GM12878 (cell line): ENCODE measurements around the gene ZSCAN5C. TPM values are rescaled to one million over a fixed set of nuclear protein-coding genes. Genes with fewer than 3 reads are reported as not detected.
"Not testable (repeated sequence)": the region's sequence is repeated elsewhere in the genome, so short reads cannot be mapped to it uniquely, and the experiment has no call there.

Source experiments
- ATAC-seq: fragments of 200-7000 bp; cut with Tn5 transposase; 3 replicates; pipeline ENCODE4 v1.9.1; 2020; ENCODE audit warnings: mild to moderate bottlenecking, moderate library complexity
- BruUV-seq: library from RNA; stranded (reverse); fragments of 400-500 nt; replicated peaks from 2 replicates; lab custom pipeline; 2021; lab: Mats Ljungman, UMichigan
- CTCF ChIA-PET: fragments of 300-600 bp; sonication (Branson Sonifier 250); formaldehyde crosslinking; extraction: SDS; loops from one replicate; lab custom pipeline; 2021; ENCODE audit warnings: inconsistent platforms; lab: Yijun Ruan, JAX
- POLR2A ChIA-PET: fragments of 350-600 bp; formaldehyde crosslinking; extraction: SDS; loops from one replicate; lab custom pipeline; 2021; ENCODE audit warnings: inconsistent platforms; lab: Charles Lee
- RAD21 ChIA-PET: fragments of 300-600 bp; sonication (Branson Sonifier 250); formaldehyde crosslinking; loops from one replicate; lab custom pipeline; 2023; ENCODE audit warnings: antibody characterized with exemption; ENCODE audit not compliant: unreplicated experiment; lab: Charles Lee
- SMC1A ChIA-PET: fragments of 300-600 bp; sonication (Branson Sonifier 250); formaldehyde crosslinking; loops from one replicate; lab custom pipeline; 2023; ENCODE audit not compliant: unreplicated experiment, uncharacterized antibody; lab: Charles Lee
- DNase-seq: peaks from one replicate; pipeline ENCODE4 v3.0.0-alpha.2; 2011; ENCODE audit warnings: low read depth, low spot score
- FAIRE-seq: peaks from 3 replicates; lab custom pipeline; 2011; peaks lifted over from hg19 to GRCh38; lab: Jason Lieb, UNC
- H2AFZ ChIP-seq: 2 replicates; pipeline ENCODE4 v1.6.0; 2011; ENCODE audit warnings: low read depth, low read length, control low read depth; ENCODE audit not compliant: control insufficient read depth
- H3K27ac ChIP-seq: 2 replicates; pipeline ENCODE4 v1.5.1; 2011; ENCODE audit warnings: control low read depth; ENCODE audit not compliant: control insufficient read depth, insufficient read depth
- H3K27me3 ChIP-seq, 2 experiments: replicated peaks in 1 of 2; 2 replicates each; pipeline versions ENCODE4 v1.6.0 to v1.6.1; 2011; ENCODE audit warnings: low read length in 1 of 2; ENCODE audit not compliant: control insufficient read depth in 2 of 2, insufficient read depth in 2 of 2
- H3K36me3 ChIP-seq, 2 experiments: 2 replicates each; pipeline ENCODE4 v1.5.1; 2011; ENCODE audit warnings: low read length in 1 of 2; ENCODE audit not compliant: control insufficient read depth in 2 of 2, insufficient read depth in 2 of 2
- H3K4me1 ChIP-seq: 2 replicates; pipeline ENCODE4 v1.6.1; 2011; ENCODE audit warnings: mild to moderate bottlenecking, low read length, moderate library complexity, mixed read lengths; ENCODE audit not compliant: control insufficient read depth, insufficient read depth
- H3K4me2 ChIP-seq: 2 replicates; pipeline ENCODE4 v1.6.0; 2011; ENCODE audit warnings: control low read depth; ENCODE audit not compliant: control insufficient read depth, insufficient read depth
- H3K4me3 ChIP-seq: fragments of 200-600 bp; sonication (generic); 2 replicates; pipeline ENCODE4 v1.5.1; 2016
- H3K79me2 ChIP-seq: 2 replicates; pipeline ENCODE4 v1.6.0; 2011; ENCODE audit warnings: low read length; ENCODE audit not compliant: control insufficient read depth, insufficient read depth
- H3K9ac ChIP-seq: 2 replicates; pipeline ENCODE4 v1.8.0; 2011; ENCODE audit warnings: low read length, control low read depth, mixed read lengths; ENCODE audit not compliant: control insufficient read depth, insufficient read depth
- H3K9me3 ChIP-seq: replicated peaks from 3 replicates; pipeline ENCODE4 v1.5.1; 2011; ENCODE audit warnings: mild to moderate bottlenecking, low read length; ENCODE audit not compliant: control insufficient read depth, insufficient read depth
- H4K20me1 ChIP-seq: 2 replicates; pipeline ENCODE4 v1.6.0; 2011; ENCODE audit not compliant: control insufficient read depth, insufficient read depth
- CBX5 ChIP-seq: sonication (generic); IDR thresholded peaks from 2 replicates; pipeline ENCODE4 v1.6.1; 2016; ENCODE audit warnings: low read depth, moderate library complexity, mild to moderate bottlenecking, inconsistent platforms
- CREB1 ChIP-seq: IDR thresholded peaks from 2 replicates; pipeline ENCODE4 v1.6.1; 2012; ENCODE audit warnings: low read depth, mild to moderate bottlenecking, inconsistent platforms
- ETV6 ChIP-seq, 2 experiments: fragments of 450-650 bp in 1 of 2; IDR thresholded peaks in 1 of 2; conservative IDR thresholded peaks in 1 of 2; 2 replicates each; pipeline ENCODE4 v1.6.1; 2014; ENCODE audit warnings: antibody characterized with exemption in 1 of 2, borderline replicate concordance in 1 of 2, low read depth in 1 of 2, mild to moderate bottlenecking in 1 of 2, moderate library complexity in 1 of 2
- FOXM1 ChIP-seq: IDR thresholded peaks from 2 replicates; pipeline ENCODE4 v1.6.1; 2012; ENCODE audit warnings: low read depth, mild to moderate bottlenecking, inconsistent platforms, low read length, moderate library complexity
- RAD21 ChIP-seq: IDR thresholded peaks from 2 replicates; pipeline ENCODE4 v1.6.1; 2011; ENCODE audit warnings: mild to moderate bottlenecking, low read depth, low read length, moderate library complexity; ENCODE audit not compliant: insufficient read depth
- SIX5 ChIP-seq: IDR thresholded peaks from 2 replicates; pipeline ENCODE4 v1.6.1; 2011; ENCODE audit warnings: mild to moderate bottlenecking, low read depth, low read length, moderate library complexity; ENCODE audit not compliant: severe bottlenecking
- SMC3 ChIP-seq: IDR thresholded peaks from 2 replicates; pipeline ENCODE4 v1.6.1; 2011; ENCODE audit warnings: low read length, improper control_type of control experiment, borderline replicate concordance
- YY1 ChIP-seq: IDR thresholded peaks from 2 replicates; pipeline ENCODE4 v1.6.1; 2011; ENCODE audit warnings: low read depth, mild to moderate bottlenecking, low read length
- ZBTB33 ChIP-seq: fragments of 450-650 bp; IDR thresholded peaks from 2 replicates; pipeline ENCODE4 v1.6.1; 2017; ENCODE audit warnings: mild to moderate bottlenecking
- ZNF207 ChIP-seq: fragments of 450-650 bp; IDR thresholded peaks from 2 replicates; pipeline ENCODE4 v1.6.1; 2014; ENCODE audit warnings: antibody characterized with exemption, mild to moderate bottlenecking, borderline replicate concordance
- WGBS: methylation state at CpG from one replicate; pipeline ENCODE4 v1.1.6; 2016; ENCODE audit warnings: low lambda C conversion rate; ENCODE audit not compliant: insufficient replicate concordance, insufficient coverage; ENCODE audit errors: missing lambda C conversion rate; 5-methylcytosine and 5-hydroxymethylcytosine counted together
- in situ Hi-C: fragments of 300-500 bp; cut with MboI; formaldehyde crosslinking; loops from 9 replicates; pipeline ENCODE4 v1.14.3; 2018; ENCODE audit warnings: mixed read lengths
- intact Hi-C: fragments of 100-400 bp; cut with micrococcal nuclease; formaldehyde crosslinking; loops from one replicate; pipeline ENCODE4 v1.14.2; 2022; ENCODE audit not compliant: unreplicated experiment
- polyA plus RNA-seq, 11 experiments: library from polyadenylated mRNA; depleted of rRNA in 4 of 11; unstranded in 6 of 11; stranded (reverse) in 5 of 11; fragments of >200 nt; fragmentation: Nextera tagmentation in 4 of 11; fragmentation: Illumina TruSeq in 1 of 11; extraction: Ambion mirVana in 4 of 11; extraction: Trizol in 1 of 11; gene quantifications; 1 replicate in 1 of 11; 2 replicates in 10 of 11; pipeline versions ENCODE4 v1.2.1 to v1.2.3, GENCODE V29; 2011 to 2016; ENCODE audit warnings: inconsistent platforms in 2 of 11, missing spikeins in 2 of 11, low read depth in 1 of 11
- total RNA-seq, 4 experiments: library from RNA; depleted of rRNA in 3 of 4; stranded (reverse); fragments of >200 nt in 3 of 4; fragmentation: Illumina TruSeq in 1 of 4; extraction: Trizol in 1 of 4; gene quantifications; 2 replicates each; pipeline versions ENCODE4 v1.2.1 to v1.2.3, GENCODE V29; 2013 to 2021
- TF ChIP-seq, protein P1 (sequence below): fragments of 450-650 bp; IDR thresholded peaks from 2 replicates; pipeline ENCODE4 v1.6.1; 2016; ENCODE audit warnings: mild to moderate bottlenecking

ZSCAN5C gene
- total and polyA plus RNA-seq, 10 of the 15 experiments (the other 5 are each of a cell fraction or from before 2014, with no cell fraction given) = not detected

DNA sequence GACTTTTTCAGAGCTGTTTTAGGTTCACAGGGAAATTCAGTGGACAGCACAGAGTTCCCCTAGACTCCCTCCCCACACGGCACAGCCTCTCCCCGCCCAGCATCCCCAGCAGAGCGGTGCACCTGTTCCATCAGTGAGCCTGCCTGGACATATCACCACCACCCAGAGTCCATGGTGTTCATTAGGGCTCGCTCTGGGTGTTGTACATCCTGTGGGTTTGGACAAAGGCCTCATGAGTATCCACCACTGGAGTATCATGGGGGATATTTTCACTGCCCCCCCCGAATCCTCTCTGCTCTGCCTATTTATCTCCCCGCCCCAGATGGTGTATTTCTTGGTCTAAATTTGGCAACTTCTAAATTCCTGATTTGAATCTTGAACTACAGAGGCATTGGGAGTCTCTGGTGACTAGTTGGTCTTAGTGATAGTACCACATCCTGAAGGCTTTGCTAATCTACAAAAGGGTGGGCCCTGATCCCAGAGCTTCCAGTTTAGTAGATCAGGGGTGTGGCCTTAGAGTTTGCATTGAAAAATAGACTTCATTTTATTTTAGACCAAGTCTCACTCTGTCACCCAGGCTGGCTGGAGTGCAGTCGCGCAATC lies 46.8 kb downstream of the ZSCAN5C start:
- in situ Hi-C loops = not testable (repeated sequence)

GRCh38 chr19:56252699-56253422 lies 50.8 kb downstream of the ZSCAN5C start:
- 68% methylated on average over 10 of the region's 10 CpGs for WGBS
- POLR2A ChIA-PET = no interaction called here
- H3K4me2 ChIP-seq = no peak overlapping the region
- TF ChIP-seq RAD21 (peak; percentile 56), YY1 (peak; percentile 96), FOXM1 (0 out of 2 replicates have a peak, but pooled peaks have one; percentile 21), ZBTB33 (peak; percentile 99), SIX5 (no peak), ZNF207 (no peak), CBX5 (0 out of 2 replicates have a peak, but pooled peaks have one; percentile 55), SMC3 (peak; percentile 27; the same call in 1 of the 2 replicates), CREB1 (no peak), ETV6 (conservative IDR thresholded peaks at IDR 0.05 in 1 of 2, IDR thresholded peaks at IDR 0.05 in 1 of 2; ENCODE audit: borderline replicate concordance in 1 of 2, low read depth in 1 of 2) (no peak)
- TF ChIP-seq, protein P1, sequence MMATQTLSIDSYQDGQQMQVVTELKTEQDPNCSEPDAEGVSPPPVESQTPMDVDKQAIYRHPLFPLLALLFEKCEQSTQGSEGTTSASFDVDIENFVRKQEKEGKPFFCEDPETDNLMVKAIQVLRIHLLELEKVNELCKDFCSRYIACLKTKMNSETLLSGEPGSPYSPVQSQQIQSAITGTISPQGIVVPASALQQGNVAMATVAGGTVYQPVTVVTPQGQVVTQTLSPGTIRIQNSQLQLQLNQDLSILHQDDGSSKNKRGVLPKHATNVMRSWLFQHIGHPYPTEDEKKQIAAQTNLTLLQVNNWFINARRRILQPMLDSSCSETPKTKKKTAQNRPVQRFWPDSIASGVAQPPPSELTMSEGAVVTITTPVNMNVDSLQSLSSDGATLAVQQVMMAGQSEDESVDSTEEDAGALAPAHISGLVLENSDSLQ = no peak

More for the DNA sequence above, 46.8 kb downstream of the ZSCAN5C start:
- RAD21 ChIA-PET, H3K27ac ChIP-seq, H3K4me3 ChIP-seq, H3K4me1 ChIP-seq, H3K36me3 ChIP-seq, intact Hi-C loops, DNase-seq, ATAC-seq, H4K20me1 ChIP-seq, H3K79me2 ChIP-seq, H3K27me3 ChIP-seq, H3K9me3 ChIP-seq, POLR2A ChIA-PET, H3K9ac ChIP-seq, BruUV-seq, H3K4me2 ChIP-seq, H2AFZ ChIP-seq, FAIRE-seq: not testable (repeated sequence)
- ChIA-PET CTCF (interaction anchor here (1.0 to 8.2 kb wide), 2 partner anchors 84 to 100 kb away, joined by 3 to 185 read pairs; no protein-coding TSS in a partner anchor), SMC1A (interaction anchor here (1.2 kb wide), 1 partner anchor 85 kb away, joined by 4 read pairs; no protein-coding TSS in a partner anchor)
- 71% methylated on average over 5 of the region's 8 CpGs for WGBS

More at GRCh38 chr19:56252699-56253422, 50.8 kb downstream of the ZSCAN5C start:
- no TSS peak for BruUV-seq
- in situ Hi-C loops = loop anchor here (5.0 kb wide), 1 partner anchor 79 kb away; no protein-coding TSS in a partner anchor
- DNase-seq (no peak), ATAC-seq (peak; percentile 84), FAIRE-seq (no peak)
- no peak overlapping the region for H3K4me3 ChIP-seq
- H3K9ac ChIP-seq = no peak overlapping the region
- H3K79me2 ChIP-seq = no peaks in the 10 kb centered on the region
- no peaks in the 10 kb centered on the region for H3K4me1 ChIP-seq
- ChIA-PET SMC1A (interaction anchor here (0.6 to 5.3 kb wide), 17 partner anchors 9 to 192 kb away, joined by 3 to 82 read pairs (median 4); no protein-coding TSS in a partner anchor), RAD21 (interaction anchor here (0.6 to 4.5 kb wide), 11 partner anchors 12 to 1663 kb away, joined by 3 to 106 read pairs (median 5); no protein-coding TSS in a partner anchor), CTCF (interaction anchor here (0.6 to 8.2 kb wide), 41 partner anchors 8 to 1212 kb away, joined by 3 to 185 read pairs (median 4); partner anchors contain the start of genes EDDM13 and ZSCAN5A)
- no peak overlapping the region for H3K27ac ChIP-seq
- H3K27me3 ChIP-seq = no peaks in the 10 kb centered on the region
- no peaks in the 10 kb centered on the region for H3K36me3 ChIP-seq
- H4K20me1 ChIP-seq = no peaks in the 10 kb centered on the region
- intact Hi-C loops = loop anchor here (1.0 to 2.0 kb wide), 2 partner anchors 80 to 186 kb away; no protein-coding TSS in a partner anchor
- peak overlapping the region; percentile 30; the same call in 1 of the 2 replicates for H2AFZ ChIP-seq
- no peaks in the 10 kb centered on the region for H3K9me3 ChIP-seq
